WTC11 (cell line): ENCODE measurements around the gene GNAO1. TPM values are rescaled to one million over a fixed set of nuclear protein-coding genes. Genes with fewer than 3 reads are reported as not detected.

ENCODE experiments used
- ATAC-seq: fragments of 200-7000 bp; cut with Tn5 transposase; 2 replicates; pipeline ENCODE4 v1.10.0; 2021; ENCODE audit warnings: mild to moderate bottlenecking, moderate library complexity
- CTCF ChIA-PET: fragments of 300-600 bp; sonication (Branson Sonifier 250); formaldehyde crosslinking; loops from one replicate; lab custom pipeline; 2021; ENCODE audit warnings: antibody characterized with exemption; lab: Charles Lee
- POLR2A ChIA-PET: fragments of 350-600 bp; sonication (Branson Sonifier 250); formaldehyde crosslinking; loops from one replicate; lab custom pipeline; 2021; ENCODE audit warnings: antibody characterized with exemption; lab: Charles Lee
- DNase-seq: peaks from one replicate; pipeline ENCODE4 v3.0.0; 2021; ENCODE audit warnings: low spot score
- H3K27ac Mint-ChIP-seq: 2 replicates; pipeline ENCODE4 v1.8.0; 2021; ENCODE audit warnings: mixed read lengths
- H3K27me3 Mint-ChIP-seq: 2 replicates; pipeline ENCODE4 v1.8.0; 2021; ENCODE audit warnings: low read depth, mild to moderate bottlenecking, moderate library complexity, mixed read lengths
- H3K36me3 Mint-ChIP-seq: 2 replicates; pipeline ENCODE4 v1.8.0; 2021; ENCODE audit warnings: mixed read lengths
- H3K4me1 Mint-ChIP-seq: 2 replicates; pipeline ENCODE4 v1.8.0; 2022; ENCODE audit warnings: mixed read lengths
- H3K4me3 Mint-ChIP-seq: 2 replicates; pipeline ENCODE4 v1.8.0; 2021; ENCODE audit warnings: mild to moderate bottlenecking, moderate library complexity, mixed read lengths
- H3K9me3 Mint-ChIP-seq: 2 replicates; pipeline ENCODE4 v1.8.0; 2021; ENCODE audit warnings: mixed read lengths
- AFF4 ChIP-seq: sonication (generic); formaldehyde crosslinking; IDR thresholded peaks from 2 replicates; pipeline ENCODE4 v1.8.1; 2023; ENCODE audit warnings: mild to moderate bottlenecking, missing genetic modification reagents, borderline replicate concordance
- FOXK1 ChIP-seq: sonication (generic); formaldehyde crosslinking; IDR thresholded peaks from 2 replicates; pipeline ENCODE4 v1.8.0; 2022; ENCODE audit warnings: mild to moderate bottlenecking, moderate library complexity, missing genetic modification reagents
- FOXP4 ChIP-seq: sonication (generic); formaldehyde crosslinking; IDR thresholded peaks from 2 replicates; pipeline ENCODE4 v1.8.0; 2022; ENCODE audit warnings: mild to moderate bottlenecking, missing genetic modification reagents
- GRHL2 ChIP-seq: fragments of 250-450 bp; sonication (Bioruptor Pico); IDR thresholded peaks from 2 replicates; pipeline ENCODE4 v1.8.0; 2022; ENCODE audit warnings: mild to moderate bottlenecking, moderate library complexity; ENCODE audit not compliant: insufficient replicate concordance, severe bottlenecking
- HMGXB4 ChIP-seq: sonication (generic); formaldehyde crosslinking; IDR thresholded peaks from 2 replicates; pipeline ENCODE4 v1.8.1; 2023; ENCODE audit warnings: mild to moderate bottlenecking, moderate library complexity, missing genetic modification reagents
- MLX ChIP-seq: sonication (generic); formaldehyde crosslinking; IDR thresholded peaks from 2 replicates; pipeline ENCODE4 v1.8.1; 2023; ENCODE audit warnings: mild to moderate bottlenecking, missing genetic modification reagents, moderate library complexity
- NR2C2 ChIP-seq: sonication (generic); formaldehyde crosslinking; IDR thresholded peaks from 2 replicates; pipeline ENCODE4 v1.8.0; 2022; ENCODE audit warnings: mild to moderate bottlenecking, missing genetic modification reagents
- SOX15 ChIP-seq: fragments of 250-450 bp; sonication (Bioruptor Pico); IDR thresholded peaks from 2 replicates; pipeline ENCODE4 v1.9.0; 2021; ENCODE audit warnings: mild to moderate bottlenecking
- TEAD4 ChIP-seq: sonication (generic); formaldehyde crosslinking; IDR thresholded peaks from 2 replicates; pipeline ENCODE4 v1.8.0; 2022; ENCODE audit warnings: mild to moderate bottlenecking, missing genetic modification reagents
- TP53 ChIP-seq: sonication (generic); formaldehyde crosslinking; IDR thresholded peaks from 2 replicates; pipeline ENCODE4 v1.8.1; 2023; ENCODE audit warnings: mild to moderate bottlenecking, missing genetic modification reagents
- ZNF121 ChIP-seq: sonication (generic); formaldehyde crosslinking; IDR thresholded peaks from 2 replicates; pipeline ENCODE4 v1.8.0; 2023; ENCODE audit warnings: missing genetic modification reagents
- ZNF138 ChIP-seq: sonication (generic); formaldehyde crosslinking; conservative IDR thresholded peaks from 2 replicates; pipeline ENCODE4 v1.8.1; 2022; ENCODE audit warnings: mild to moderate bottlenecking, moderate library complexity, missing genetic modification reagents
- ZNF219 ChIP-seq: sonication (generic); formaldehyde crosslinking; IDR thresholded peaks from 2 replicates; pipeline ENCODE4 v1.8.0; 2023; ENCODE audit warnings: missing genetic modification reagents, mild to moderate bottlenecking, borderline replicate concordance
- ZNF317 ChIP-seq: sonication (generic); formaldehyde crosslinking; IDR thresholded peaks from 2 replicates; pipeline ENCODE4 v1.8.1; 2023; ENCODE audit warnings: low read depth, mild to moderate bottlenecking, moderate library complexity, missing genetic modification reagents, borderline replicate concordance
- ZNF416 ChIP-seq: fragments of 250-450 bp; sonication (Bioruptor Pico); IDR thresholded peaks from 2 replicates; pipeline ENCODE4 v1.9.0; 2021; ENCODE audit warnings: mild to moderate bottlenecking, inconsistent platforms
- ZNF512 ChIP-seq: sonication (generic); formaldehyde crosslinking; IDR thresholded peaks from 2 replicates; pipeline ENCODE4 v1.8.1; 2022; ENCODE audit warnings: missing genetic modification reagents, borderline replicate concordance
- ZSCAN18 ChIP-seq: fragments of 250-450 bp; sonication (Bioruptor Pico); IDR thresholded peaks from 2 replicates; pipeline ENCODE4 v2.1.2; 2022; ENCODE audit warnings: mild to moderate bottlenecking, moderate library complexity
- total RNA-seq: library from RNA; stranded (reverse); gene quantifications from 3 replicates; pipeline ENCODE4 v1.2.3, GENCODE V29; 2021

GNAO1 gene
- total RNA-seq, 1 experiment from 2014 or later = 30.6 TPM

- ATAC-seq (no peak), DNase-seq (no peak)
- H3K4me3 Mint-ChIP-seq = no peak overlapping the region
- ChIA-PET CTCF (interaction anchor here (0.6 to 3.5 kb wide), 2 partner anchors 9 to 190 kb away, joined by 3 to 8 read pairs; no protein-coding TSS in a partner anchor), POLR2A (no interaction called here)
- H3K27ac Mint-ChIP-seq = no peak overlapping the region
- H3K27me3 Mint-ChIP-seq = peaks cover 9% of the 10 kb centered on the region
- H3K4me1 Mint-ChIP-seq = peaks cover 5% of the 10 kb centered on the region
- H3K36me3 Mint-ChIP-seq = no peaks in the 10 kb centered on the region
- TF ChIP-seq ZNF219 (CRISPR knock-in tag) (no peak), FOXP4 (CRISPR knock-in tag) (no peak), GRHL2 (CRISPR knock-in tag) (no peak)
- H3K9me3 Mint-ChIP-seq = no peaks in the 10 kb centered on the region
Observed at GRCh38 chr16:56320056-56320455, 128.8 kb downstream of the GNAO1 start.

GRCh38 chr16:56320811-56321558 lies 129.7 kb downstream of the GNAO1 start:
- H3K36me3 Mint-ChIP-seq = no peaks in the 10 kb centered on the region
- POLR2A ChIA-PET = no interaction called here
- no peak overlapping the region for H3K4me3 Mint-ChIP-seq
- H3K4me1 Mint-ChIP-seq = peaks cover 5% of the 10 kb centered on the region
- H3K27ac Mint-ChIP-seq = no peak overlapping the region; the same call in 1 of the 2 replicates
- no peak for DNase-seq
- no peaks in the 10 kb centered on the region for H3K9me3 Mint-ChIP-seq
- no peak for ATAC-seq
- CTCF ChIA-PET = interaction anchor here (3.5 kb wide), 1 partner anchor 10 kb away, joined by 8 read pairs; no protein-coding TSS in a partner anchor
- H3K27me3 Mint-ChIP-seq = peaks cover 9% of the 10 kb centered on the region
- TF ChIP-seq NR2C2 (CRISPR knock-in tag) (no peak), TEAD4 (CRISPR knock-in tag) (no peak), ZNF121 (CRISPR knock-in tag) (no peak), ZNF416 (no peak), ZNF317 (CRISPR knock-in tag) (no peak), HMGXB4 (CRISPR knock-in tag) (no peak), MLX (CRISPR knock-in tag) (no peak), ZSCAN18 (CRISPR knock-in tag) (no peak), ZNF138 (CRISPR knock-in tag) (no peak), FOXK1 (CRISPR knock-in tag) (no peak), TP53 (no peak), ZNF512 (CRISPR knock-in tag) (no peak), SOX15 (CRISPR knock-in tag) (no peak), AFF4 (CRISPR knock-in tag) (no peak)
